GM21825 (cell line): ENCODE measurements around the gene SHANK1.
"Not testable (repeated sequence)": the region's sequence is repeated elsewhere in the genome, so short reads cannot be mapped to it uniquely, and the experiment has no call there.

Source experiments
- ATAC-seq: cut with Tn5 transposase; IDR thresholded peaks from one replicate; pipeline ENCODE4 v1.9.1; 2021; ENCODE audit warnings: mild to moderate bottlenecking, moderate library complexity; ENCODE audit not compliant: unreplicated experiment

The SHANK1 gene

DNA sequence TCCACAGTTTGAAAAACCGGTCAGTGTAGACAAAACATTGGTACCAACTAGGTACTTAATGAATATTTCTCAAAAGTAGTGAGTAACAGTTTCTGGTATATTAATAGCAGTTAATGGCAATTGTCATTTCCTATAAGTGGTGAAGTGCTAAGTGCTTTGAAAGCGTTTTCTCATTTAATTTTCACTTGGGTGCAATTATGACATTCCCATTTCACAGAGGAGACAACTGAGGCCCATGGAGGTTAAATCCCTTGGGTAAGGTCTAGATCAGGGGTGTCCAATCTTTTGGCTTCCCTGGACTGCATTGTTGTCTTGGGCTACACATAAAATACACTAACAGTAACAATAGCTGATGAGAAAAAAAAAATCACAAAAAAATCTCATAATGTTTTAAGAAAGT lies 79.2 kb downstream of the SHANK1 start:
- no peak for ATAC-seq

DNA sequence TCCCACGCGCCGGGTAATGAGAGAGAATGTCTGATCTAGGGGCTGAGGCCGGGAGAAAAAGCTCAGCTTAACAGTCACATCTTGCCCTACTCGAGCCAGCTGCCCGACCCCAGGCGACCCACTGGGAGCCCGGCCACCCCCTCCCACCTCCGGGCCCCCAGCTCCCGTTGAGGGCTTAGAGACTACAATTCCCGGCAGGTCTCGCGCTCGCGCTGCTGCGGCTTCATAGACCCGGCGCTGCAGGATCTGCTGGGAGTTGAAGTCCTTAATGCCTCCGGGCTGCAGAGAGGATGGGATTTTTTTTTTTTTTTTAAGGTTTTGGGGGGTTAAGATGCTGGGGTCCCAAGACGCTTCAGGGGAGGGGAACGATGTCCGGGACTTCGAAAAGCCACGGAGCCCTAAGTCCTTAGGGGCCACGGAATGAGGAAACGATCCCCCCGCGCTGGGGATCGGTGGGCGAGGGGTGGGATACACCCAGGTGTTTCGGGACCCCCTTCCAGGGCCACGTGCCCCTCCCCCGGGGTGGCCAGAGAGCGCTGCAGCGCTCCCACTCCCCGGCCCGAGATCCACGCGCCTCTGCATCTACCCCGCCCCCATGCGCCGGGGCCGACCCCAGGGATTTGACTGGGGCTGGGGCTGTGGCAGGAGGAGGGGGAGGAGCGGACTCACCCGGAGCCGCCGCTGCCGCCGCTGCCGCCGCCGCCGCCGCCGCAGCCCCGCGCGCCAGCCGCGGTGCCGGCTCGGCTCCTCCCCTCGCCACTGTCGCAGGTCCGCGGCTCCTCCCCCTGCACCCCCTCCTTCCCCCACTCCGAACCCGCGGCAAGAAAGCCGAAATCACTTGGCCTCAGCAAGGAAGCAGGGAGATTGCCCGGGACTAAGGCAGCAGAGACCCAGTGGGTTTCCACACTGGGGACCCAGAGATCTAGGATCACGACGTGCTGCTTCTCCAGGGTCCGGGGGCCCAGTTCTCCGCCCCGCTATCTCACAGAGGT lies 80.2 kb downstream of the SHANK1 start, which contains the start of gene SYT3:
TSS of gene SYT3 (minus strand) at position 761 of the 992 bp plus-strand sequence. CDS start 2,470 bp downstream, outside the sequence.
- ATAC-seq = no peak

GRCh38 chr19:50638600-50638999 lies 81.0 kb downstream of the SHANK1 start:
- no peak for ATAC-seq

DNA sequence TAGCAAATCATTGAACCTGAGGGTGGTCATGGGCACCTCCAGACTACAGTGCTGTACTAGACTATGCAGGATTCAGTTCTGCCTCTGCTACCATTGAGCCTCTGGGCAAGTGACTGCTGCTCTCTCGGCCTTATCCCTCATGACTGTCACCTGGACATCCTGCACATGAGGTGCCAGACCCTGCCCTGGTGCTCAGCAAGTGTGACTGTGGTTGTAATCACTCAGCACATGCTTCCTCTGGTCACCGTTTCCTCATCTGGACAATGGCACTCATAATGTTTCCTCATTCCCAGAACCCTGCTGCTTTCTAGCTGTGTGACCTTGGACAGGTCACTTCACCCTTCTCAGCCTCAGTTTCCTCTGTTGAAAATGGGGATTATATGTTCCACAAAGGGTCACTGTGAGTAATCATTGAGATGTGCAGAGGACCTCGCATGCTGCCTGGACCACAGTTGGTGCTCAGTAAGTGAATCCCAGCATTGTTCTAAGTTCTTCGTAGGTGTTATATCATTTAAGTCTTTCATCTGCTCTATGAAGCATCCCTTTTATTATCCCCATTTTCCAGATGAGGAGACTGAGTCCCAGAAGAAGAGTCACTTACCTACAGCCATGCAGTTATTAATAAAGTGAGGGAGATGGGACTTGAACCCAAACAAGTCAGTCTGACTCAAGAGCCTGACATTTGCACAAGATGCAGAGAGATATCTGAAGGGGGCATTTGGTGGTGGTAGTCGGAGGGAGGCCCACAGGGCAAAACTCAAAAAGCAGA lies 83.1 kb downstream of the SHANK1 start:
- no peak for ATAC-seq

- no peak for ATAC-seq
Measured at GRCh38 chr19:50633973-50634372, 85.6 kb downstream of the SHANK1 start.

DNA sequence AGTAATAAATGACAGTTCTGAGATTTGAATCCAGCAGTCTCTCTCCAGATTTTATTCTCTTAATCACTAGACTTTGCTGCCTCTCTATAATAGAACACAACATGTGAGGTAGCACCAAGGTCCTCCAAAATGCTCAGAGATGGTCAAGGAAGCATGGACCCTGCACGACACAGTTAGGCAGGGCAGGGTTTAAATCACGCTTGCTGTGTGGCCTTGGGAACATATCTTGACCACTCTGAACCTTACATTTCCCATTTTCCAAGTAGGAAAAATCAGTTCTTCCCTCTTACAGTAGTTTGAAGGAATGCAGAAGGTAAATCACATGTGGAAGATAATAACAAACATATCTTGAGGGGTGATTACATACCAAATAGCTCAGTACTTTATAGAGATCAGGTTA lies 86.2 kb downstream of the SHANK1 start:
- ATAC-seq = no peak

GRCh38 chr19:50632151-50632835 lies 87.3 kb downstream of the SHANK1 start:
- ATAC-seq = no peak

DNA sequence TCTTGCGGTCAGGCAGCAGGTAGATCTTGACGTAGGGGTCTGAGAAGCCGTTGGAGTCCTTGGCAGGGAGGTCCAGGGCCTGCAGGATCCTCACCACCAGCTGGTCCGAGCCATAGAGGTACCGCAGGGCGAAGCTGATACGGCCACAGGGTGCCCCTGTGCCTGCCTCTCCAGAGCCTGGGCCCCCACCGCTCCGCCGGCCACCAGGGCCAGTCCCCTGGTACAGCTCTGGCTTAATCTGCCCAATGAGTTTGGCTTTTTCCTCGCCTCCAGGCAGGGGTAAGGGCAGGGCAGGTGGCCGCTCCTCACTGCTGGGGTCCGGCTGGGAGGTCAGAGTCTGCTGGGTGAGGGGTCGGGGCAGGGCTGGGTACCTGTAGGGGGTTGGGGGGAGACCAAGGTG lies 89.8 kb downstream of the SHANK1 start:
- no peak for ATAC-seq

DNA sequence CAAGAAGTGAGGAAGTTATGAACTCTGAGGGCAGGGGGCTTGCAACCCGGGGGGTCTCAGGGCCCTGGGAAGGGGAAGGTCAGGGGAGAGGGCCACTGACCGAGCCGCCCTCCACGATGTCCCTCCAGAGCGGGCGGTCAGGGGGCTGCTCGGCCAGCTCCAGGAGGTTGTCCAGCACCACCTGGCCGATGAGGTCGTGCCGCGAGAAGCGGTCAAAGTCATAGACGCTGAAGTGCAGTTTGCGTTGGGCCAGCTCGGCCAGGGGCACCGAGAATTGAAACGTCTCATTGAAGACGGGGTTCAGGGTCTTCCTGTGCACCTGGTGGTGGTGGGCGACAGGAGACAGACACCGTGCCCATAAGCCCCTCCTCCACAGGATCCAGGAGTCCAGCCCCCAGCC lies 90.4 kb downstream of the SHANK1 start:
- no peak for ATAC-seq

GRCh38 chr19:50628551-50628950 lies 91.1 kb downstream of the SHANK1 start:
- no peak for ATAC-seq

- no peak for ATAC-seq
Measured at GRCh38 chr19:50628146-50628545, 91.5 kb downstream of the SHANK1 start.

DNA sequence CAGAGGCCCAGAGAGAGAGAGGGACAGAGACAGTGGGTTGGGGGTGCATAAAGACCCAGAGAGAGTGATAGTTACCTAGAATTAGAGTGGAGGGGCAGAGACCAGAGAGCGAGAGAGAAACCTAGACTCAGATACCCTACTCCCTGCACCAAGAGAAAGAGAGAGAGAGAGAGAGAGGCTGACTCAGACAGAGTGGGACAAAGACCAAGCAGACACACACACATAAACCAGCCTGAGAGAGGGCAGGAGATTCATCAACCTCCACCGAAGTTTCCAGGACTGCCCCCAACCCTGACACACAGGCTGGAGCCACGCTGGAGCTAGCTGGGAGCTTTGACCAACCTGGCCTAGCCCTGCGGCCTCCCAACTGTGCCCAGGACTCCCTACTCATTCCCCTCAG lies 92.8 kb downstream of the SHANK1 start:
- ATAC-seq = no peak

DNA sequence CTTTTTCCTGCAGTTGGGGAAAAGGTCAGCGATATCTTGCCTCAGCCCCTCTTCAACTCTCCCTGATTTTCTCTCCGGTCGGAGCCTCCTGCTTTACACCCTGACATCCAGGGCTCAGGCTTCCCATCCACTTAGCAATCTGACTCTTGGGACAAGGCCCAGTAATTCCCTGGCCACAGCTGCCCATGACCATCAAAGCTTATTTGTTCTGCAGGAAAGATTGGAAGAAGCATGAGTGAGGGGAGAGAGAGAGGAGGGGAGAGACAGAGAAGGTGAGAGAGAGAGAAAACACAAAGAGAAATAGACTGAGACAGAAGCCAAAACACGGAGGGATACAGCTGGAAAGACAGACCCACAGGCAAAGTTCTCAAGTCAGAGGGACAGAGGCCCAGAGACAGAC lies 93.6 kb downstream of the SHANK1 start:
- ATAC-seq = no peak

DNA sequence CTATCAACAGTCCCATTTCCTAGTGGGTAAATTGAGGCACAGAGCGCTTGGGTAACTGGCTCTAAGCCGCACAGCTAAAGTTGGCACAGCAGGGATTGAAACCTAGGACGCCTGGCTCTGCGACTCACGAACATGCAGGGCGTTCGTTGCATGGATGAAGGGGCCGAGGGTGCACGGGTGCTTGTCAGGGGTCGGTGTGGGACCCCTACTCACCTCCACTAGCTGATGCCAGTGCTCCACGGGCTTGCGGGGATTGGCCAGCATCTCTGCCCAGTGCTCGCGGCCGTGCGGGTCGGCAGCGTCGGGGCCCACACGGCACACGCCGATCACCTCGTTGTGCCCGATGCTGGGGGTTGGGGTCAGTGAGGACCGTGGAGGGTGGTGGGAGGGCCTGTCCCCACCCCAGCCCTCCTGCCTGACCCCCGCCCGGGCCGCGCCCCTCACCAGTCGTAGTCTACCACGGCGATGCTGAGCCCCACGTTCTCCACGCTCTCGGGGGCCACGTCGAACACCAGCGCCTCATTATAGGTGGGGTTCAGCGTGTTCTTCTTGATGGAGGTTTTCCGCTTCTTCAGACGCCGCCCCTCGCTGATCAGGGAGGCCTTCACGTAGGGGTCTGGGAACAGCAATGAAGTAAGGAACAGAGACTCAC lies 94.5 kb downstream of the SHANK1 start:
- no peak for ATAC-seq

DNA sequence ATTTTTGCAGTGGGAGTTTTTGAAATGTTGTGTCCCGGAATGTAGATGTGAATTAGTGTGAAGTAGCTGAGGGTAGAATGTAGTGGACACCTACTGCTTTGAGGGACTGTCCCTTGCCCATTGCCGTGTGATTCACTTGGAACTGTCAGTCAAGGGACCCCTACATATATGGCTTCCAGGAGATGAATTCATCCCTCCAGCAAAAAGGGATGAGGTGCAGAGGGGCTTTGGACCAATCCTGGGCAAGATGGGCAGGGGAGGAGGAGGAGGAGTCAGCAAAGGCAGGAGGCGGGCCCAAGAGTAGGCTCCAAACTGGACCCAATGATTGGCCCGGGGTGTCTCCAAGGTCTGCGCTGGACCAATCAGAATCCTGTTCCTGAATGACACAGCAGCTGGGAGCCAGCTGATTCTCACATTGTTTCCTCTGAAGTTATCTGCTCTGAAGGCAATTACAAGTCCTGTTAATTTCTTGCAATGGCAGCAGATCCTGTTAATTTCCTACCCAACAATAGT lies 99.2 kb downstream of the SHANK1 start:
- not testable (repeated sequence) for ATAC-seq

- ATAC-seq = not testable (repeated sequence)
Measured at GRCh38 chr19:50619184-50619583, 100.4 kb downstream of the SHANK1 start.

- ATAC-seq = not testable (repeated sequence)
Measured at GRCh38 chr19:50618379-50618778, 101.2 kb downstream of the SHANK1 start.

DNA sequence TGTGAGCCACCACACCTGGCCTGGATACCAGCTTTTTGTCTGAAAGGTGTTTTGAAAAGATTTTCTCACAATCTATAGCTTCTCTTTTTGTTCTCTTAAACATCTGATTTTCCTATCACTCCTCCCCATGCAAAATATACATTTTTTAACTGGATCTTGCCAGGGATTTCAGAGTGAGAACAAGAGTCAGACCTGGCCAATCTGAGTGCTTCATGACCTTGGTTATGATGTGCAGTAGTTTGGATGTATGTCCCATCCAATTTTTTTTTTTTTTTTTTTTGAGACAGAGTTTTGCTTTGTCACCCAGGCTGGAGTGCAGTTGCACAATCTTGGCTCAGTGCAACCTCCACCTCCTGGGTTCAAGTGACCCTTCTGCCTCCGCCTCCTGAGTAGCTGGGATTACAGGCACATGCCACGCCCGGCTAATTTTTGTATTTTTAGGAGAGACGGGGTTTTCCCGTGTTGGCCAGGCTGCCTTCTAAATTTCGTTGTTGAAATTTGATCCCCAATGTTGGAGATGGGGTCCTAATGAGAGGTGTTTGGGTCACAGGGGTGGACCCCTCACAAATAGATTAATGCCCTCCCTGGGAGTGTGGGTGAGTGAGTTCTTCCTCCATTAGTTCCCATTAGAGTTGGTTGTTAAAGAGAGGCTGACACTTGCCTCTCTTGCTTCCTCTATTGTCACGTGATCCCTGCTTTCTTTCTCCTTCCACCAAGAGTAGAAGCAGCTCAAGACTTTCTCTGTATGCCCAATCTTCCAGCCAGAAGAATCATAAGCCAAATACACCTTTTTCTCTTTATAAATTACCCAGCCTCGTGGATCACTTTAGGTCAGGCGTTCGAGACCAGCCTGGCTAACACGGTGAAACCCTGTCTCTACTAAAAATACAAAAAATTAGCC lies 106.8 kb downstream of the SHANK1 start:
- ATAC-seq = not testable (repeated sequence)
